GM18873 (cell line): ENCODE data around the gene MLLT11.
"Not testable (repeated sequence)": the region's sequence is repeated elsewhere in the genome, so short reads cannot be mapped to it uniquely, and the experiment has no call there.

Source experiments
- ATAC-seq: cut with Tn5 transposase; IDR thresholded peaks from one replicate; pipeline ENCODE4 v1.9.1; 2021; ENCODE audit warnings: mild to moderate bottlenecking, moderate library complexity, moderate number of reproducible peaks; ENCODE audit not compliant: unreplicated experiment, low FRiP score

Gene MLLT11

GRCh38 chr1:151055581-151055980 lies 4.6 kb upstream of the MLLT11 start:
- no peak for ATAC-seq

- ATAC-seq, result no peak
Measured at GRCh38 chr1:151056149-151056548, 4.0 kb upstream of the MLLT11 start.

GRCh38 chr1:151058692-151059091 lies 1.5 kb upstream of the MLLT11 start:
- ATAC-seq, result no peak

DNA sequence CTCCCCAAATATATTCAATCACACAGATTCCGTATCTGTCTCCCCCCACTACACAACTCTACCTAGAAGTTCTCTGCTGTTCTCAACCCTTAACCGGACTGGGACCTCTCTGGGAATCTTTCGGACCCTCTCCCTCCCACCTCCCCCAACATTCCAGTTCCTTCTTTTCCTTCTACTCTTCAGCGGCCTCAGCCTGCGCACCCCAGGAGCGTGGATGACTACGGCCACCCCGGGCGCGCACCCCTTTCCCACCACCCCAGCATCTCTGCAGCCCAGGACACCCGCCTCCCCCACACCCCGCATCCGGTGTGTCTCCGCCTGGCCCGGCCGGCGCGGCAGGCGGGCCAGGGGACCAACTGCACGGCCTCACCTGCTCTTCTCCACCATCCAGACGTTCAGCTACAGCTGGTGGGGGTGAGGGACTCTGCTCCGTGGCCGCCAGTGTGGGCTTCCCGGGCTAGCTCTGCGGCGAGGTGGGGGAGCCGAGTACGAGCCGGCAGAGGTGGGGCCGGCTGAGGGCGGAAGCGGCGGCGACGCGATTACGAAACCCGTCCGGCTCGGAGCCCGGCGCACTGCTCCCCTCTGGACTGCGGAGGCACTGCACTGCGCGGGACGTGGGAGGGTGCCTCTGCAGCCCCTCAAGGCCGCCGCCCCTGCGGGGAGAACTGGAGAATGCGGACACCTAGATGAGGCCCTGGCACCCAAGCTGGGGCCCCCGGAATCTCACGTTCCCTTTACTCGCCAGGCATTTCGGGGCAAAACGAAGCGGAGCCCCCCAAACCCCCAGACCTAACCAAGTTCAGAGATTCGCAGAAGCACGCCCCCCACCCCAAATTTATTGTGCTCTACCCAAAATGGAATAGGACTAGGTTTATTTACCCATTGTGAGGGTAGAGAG lies 839 bp upstream of the MLLT11 start, which contains the start of gene CDC42SE1:
Gene CDC42SE1 (minus strand): TSS at position 514 of the 898 bp plus-strand sequence. CDS start 3,892 bp downstream, outside the sequence.
- peak; percentile 59 for ATAC-seq

DNA sequence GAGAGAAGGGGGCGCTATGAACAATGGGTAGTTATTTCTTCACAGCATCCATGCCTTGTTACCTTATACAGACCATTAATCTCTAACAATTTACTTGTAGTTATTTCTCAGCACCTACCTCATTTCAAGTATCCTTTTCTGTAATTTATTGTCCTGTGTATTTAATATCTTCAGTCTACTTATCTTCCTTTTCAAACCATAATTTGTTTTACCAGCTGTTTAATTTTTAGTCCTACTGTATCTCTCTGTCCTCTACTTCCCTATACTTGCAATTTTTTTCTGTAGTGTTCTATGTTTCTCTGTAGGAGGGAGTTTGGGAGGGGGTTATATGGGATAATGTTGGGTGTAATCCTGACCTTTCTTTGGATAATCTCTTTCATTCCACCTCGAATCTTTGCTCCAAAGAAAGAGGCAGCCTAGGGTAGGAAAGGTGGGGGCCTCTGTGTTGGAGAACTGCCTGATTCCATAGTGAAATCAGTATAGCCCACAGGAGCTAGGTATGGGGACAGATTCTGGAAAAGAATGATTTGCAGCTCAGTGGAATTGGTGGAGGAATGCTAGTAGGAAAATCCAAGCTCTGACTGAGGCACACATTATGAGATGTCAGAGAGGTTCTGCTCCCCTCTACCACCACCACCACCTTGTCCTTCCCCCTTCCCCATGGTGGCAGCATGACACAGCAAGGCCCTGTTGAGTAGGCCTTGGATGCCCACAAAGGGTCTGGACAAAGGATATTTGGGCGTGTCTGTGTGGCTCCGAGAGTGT lies 642 bp downstream of the MLLT11 start:
- ATAC-seq, result no peak

DNA sequence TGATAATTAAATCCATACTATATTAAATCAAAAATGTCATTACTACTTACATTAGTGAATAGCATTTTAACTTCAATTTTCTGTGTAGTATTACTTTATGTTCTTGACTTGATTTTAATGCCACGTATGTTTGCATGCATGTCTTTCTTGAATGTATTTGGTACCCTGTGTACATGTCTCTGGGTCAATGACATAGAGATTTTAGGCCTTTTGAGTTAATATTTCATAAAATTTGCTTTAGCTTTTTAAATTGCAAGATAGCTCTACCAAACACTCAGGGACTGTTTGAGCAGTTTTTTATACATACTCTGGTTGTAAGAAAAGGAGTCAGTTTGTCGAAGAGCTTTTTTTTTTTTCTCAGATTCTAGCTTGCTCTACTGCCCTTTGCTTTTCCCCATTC lies 1.5 kb downstream of the MLLT11 start:
- no peak for ATAC-seq

DNA sequence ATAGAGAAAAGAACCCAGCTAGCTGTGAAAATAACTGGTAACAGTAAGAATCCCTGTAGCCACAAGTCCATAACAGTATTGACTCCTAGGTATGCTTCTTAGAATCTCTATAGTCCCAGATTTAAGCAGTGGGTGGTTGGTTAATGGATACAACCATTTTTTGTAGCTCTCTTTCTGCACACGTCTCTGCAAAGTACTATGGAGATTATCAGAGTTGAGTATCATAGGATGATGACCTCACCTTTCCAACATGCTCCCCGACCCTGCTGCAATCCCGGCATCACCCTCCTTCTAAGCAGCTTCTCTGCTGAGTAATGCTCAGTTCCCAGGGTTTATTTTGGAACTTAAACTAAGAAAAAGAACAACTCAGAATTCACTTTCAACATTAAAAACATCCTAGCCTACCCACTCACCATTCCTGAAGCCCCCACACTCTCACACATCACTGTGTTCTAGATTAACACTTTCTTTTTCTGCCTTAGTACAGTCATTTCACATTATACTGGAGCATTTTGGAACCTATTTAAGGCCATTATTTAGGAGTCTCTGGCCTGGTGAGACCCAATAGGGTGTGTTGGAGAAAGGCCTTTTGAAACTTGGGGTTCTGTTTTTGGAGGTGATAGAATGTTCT lies 2.7 kb downstream of the MLLT11 start:
- no peak for ATAC-seq

DNA sequence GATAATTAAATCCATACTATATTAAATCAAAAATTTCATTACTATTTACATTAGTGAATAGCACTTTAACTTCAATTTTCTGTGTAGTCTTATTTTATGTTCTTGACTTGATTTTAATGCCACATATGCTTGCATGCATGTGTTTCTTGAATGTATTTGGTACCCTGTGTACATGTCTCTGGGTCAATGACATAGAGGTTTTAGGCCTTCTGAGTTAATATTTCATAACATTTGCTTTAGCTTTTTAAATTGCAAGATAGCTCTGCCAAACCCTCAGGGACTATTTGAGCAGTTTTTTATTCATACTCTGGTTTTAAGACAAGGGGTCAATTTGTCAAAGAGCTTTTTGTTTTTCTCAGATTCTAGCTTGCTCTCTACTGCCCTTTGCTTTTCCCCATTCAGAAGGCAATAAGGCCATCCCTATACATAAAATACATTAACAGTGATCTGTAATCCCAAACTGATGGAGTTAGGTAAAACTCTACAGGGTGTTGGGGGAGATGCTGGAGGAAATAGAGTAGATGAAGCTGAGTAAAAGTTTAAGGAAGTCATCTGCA lies 5.0 kb downstream of the MLLT11 start:
- ATAC-seq, result no peak

DNA sequence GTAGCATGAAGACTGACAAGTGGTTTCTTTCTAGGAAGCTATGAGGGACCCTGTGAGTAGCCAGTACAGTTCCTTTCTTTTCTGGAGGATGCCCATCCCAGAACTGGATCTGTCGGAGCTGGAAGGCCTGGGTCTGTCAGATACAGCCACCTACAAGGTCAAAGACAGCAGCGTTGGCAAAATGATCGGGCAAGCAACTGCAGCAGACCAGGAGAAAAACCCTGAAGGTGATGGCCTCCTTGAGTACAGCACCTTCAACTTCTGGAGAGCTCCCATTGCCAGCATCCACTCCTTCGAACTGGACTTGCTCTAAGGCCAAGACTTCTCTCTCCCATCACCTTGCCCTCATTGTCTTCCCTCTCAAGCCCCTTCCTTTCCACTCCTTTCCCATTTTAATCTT lies 7.0 kb downstream of the MLLT11 start:
- ATAC-seq, result no peak

DNA sequence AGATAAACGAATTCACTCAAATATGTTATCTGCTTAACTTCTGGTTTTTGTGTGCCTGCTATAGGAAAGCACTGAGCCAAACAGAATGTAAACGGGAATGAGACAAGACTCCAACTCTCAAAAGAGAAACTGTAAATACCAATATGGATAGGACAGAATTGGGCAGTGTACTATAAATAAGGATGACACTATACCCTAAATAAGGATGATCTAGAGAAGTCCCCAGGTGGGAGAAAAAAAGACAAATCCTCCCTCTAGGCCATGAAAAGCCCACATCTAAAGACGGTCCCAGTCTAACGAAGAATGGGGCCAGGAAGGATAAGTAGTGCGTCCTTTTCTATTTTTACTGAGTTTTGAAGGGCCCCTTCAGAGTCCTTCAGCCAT lies 8.9 kb downstream of the MLLT11 start:
- ATAC-seq, result no peak

DNA sequence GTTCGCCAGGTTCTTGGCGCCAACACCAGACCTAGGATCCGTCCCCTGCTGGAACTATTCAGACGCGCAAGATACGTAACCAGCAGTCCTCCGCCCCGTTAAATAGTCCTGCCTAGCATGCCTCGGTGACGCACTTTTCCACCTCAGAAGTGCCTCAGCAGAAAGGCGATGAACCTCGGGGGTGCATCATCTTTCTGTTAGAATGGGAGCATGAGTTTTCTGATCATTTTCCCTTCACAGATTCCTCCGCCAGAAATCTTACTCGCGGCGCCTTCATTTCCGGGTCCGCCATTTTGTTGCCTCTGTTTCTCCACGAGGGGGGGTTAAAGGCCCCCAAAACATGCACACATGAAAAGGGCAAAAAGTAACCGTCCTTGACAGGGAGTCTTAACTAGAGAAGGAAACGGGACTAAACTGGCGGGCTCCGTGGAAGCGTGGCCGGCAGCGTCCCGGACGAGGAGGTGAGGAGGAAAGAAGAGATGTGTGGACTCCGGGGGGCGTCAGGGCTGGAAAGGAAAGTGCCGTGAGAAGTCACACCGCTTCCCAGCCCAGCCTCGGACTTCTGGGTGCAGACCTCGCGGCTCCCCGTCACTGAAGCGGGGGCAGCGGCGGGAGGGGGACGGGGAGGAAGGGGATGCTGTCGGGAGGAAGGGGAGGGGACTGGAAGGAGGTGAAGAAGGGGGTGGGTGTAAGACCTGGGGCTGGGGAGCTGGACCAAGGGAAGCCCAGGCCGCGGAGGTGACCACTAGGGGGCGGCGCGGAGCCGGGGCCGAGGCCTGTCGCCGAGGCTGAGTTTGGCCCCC lies 10.5 kb downstream of the MLLT11 start, which contains the start of gene GABPB2:
Gene GABPB2 (plus strand): TSS at position 288 of the 803 bp plus-strand sequence. CDS start 17,429 bp downstream, outside the sequence.
- ATAC-seq, result peak; percentile 63

DNA sequence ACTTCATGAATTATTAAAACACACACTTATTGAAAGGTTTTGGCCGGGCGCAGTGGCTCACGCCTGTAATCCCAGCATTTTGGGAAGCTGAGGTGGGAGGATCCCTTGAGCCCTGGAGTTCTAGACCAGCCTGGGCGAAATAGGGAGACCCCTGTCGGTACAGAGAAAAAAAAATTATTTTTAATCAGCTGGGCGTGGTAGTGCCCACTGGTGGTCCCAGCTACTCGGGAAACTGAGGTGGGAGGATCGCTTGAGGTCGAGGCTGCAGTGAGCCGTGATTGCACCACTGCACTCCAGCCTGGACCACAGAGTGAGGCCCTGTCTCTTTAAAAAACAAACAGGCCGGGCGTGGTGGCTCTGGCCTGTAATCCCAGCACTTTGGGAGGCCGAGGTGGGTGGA lies 12.0 kb downstream of the MLLT11 start:
- ATAC-seq, result no peak

DNA sequence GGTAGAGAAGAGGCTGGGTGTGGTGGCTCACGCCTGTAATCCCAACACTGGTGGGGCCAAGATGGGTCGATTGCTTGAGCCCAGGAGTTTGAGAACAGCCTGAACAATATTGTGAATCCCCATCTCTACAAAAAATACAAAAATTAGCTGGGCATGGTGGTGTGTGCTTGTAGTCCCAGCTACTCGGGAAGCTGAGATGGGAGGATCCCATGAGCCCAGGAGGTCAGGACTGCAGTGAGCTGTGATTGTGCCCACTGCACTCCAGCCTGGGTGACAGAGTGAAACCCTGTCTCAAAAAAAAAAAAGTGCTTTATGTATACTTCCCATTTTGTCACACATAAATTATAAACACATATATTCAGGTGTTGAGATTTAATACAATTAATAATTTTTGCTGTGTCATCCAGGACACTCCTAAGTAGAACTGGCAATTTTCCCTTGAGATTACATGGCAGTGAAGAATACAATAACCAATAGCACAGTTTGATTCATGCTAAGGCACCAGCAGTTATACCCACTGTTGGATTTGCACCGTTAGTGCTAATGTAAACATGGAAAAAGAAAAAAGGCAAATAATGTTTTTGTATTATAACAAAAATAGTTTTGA lies 25.9 kb downstream of the MLLT11 start:
- ATAC-seq, result no peak

DNA sequence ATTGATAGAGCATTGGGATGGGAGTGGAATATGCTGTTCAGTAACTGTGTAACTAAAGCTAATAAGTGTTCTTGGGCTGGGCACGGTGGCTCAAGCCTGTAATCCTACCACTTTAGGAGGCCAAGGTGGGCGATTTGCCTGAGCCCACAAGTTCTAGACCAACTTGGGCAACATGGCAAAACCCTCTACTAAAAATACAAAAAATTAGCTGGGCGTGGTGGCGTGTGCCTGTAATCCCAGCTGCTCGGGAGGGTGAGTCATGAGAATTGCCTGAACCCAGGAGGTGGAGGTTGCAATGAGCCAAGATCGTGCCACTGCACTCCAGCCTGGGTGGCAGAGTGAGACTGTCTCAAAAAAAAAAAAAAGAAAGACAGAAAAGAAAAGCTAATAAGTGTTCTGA lies 37.2 kb downstream of the MLLT11 start:
- ATAC-seq, result not testable (repeated sequence)

GRCh38 chr1:151098126-151098525 lies 37.9 kb downstream of the MLLT11 start:
- ATAC-seq, result no peak

- ATAC-seq, result no peak
Measured at GRCh38 chr1:151104630-151105029, 44.4 kb downstream of the MLLT11 start.

DNA sequence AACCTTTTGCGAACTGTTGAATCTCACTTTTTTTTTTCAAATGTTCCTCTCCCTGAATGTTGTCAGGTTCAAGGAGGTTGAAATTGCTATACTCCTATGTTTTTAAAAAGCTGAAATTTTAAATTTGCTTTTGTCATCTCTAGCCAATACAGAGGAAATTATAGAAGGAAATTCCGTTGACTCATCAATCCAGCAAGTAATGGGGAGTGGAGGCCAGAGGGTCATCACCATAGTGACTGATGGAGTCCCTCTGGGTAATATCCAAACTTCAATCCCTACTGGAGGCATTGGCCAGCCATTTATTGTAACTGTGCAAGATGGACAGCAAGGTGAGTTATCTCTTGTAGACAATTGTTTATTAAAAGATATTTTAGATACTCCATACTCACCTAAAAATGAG lies 46.7 kb downstream of the MLLT11 start:
- ATAC-seq, result no peak

DNA sequence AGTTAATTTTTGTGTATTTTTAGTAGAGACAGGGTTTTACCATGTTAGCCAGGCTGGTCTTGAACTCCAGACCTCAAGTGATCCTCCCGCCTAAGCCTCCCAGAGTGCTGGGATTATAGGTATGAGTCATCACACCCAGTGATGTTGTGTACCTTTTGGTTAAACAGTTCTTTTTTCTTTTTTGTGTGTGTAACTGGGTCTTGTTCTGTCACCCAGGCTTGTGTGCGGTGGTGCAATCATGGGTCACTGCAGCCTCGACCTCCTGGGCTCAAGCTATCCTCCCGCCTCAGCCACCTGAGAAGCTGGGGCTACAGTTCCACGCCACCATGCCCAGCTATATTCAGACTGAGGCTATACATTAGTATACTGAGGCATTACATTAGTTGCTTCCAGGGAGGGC lies 48.1 kb downstream of the MLLT11 start:
- ATAC-seq, result no peak

DNA sequence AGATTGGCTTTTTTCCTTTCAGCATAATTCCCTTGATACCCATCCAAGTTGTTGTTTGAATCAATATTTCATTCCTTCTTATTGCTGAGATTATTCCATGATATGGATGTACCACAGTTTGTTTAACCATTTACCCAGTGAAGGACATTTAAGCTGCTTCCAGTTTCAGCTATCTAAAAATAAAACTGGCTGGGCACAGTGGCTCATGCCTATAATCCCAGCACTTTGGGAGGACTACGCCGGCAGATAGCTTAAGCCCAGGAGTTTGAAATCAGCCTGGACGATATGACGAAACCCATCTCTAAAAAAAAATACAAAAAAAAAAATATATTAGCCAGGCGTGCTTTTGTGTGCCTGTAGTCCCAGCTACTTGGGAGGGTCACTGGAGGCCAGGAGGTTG lies 53.7 kb downstream of the MLLT11 start:
- ATAC-seq, result no peak
